HG03135 (cell line): ENCODE results near the gene DBP.
"Not testable (repeated sequence)": the region's sequence is repeated elsewhere in the genome, so short reads cannot be mapped to it uniquely, and the experiment has no call there.

Experiments
- ATAC-seq: cut with Tn5 transposase; IDR thresholded peaks from one replicate; pipeline ENCODE4 v1.9.1; 2021; ENCODE audit warnings: mild to moderate bottlenecking, moderate library complexity; ENCODE audit not compliant: unreplicated experiment

The DBP gene, protein sequence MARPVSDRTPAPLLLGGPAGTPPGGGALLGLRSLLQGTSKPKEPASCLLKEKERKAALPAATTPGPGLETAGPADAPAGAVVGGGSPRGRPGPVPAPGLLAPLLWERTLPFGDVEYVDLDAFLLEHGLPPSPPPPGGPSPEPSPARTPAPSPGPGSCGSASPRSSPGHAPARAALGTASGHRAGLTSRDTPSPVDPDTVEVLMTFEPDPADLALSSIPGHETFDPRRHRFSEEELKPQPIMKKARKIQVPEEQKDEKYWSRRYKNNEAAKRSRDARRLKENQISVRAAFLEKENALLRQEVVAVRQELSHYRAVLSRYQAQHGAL

DNA sequence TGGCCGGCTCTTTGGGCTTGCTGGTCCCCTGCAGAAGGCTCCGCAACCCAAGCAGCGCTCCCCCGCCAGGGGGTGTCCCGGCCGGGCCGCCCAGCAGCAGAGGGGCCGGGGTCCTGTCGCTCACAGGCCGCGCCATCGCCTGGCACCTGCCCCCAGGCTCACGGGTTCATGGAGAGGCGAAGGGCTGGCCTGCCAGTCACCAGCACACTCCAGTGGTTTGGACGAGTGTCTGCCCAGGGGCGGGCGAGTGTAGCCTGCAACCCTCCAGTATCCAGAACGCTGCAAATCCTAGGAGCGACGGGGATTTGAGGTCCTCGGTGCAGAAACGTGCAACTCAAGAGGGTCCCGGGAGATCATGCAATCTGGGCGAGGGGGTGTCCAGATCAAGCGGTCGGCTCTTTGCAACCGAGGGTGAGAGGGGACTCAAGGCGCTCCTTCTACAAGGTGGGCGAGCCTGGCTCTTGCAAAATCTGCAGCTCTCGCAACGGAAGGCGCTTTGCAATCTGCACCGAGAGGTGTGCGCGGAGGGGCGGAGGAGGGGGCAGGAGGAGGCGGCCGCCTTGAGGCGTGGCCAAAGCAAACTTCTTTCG is at the start of gene DBP:
DBP (minus strand) TSS at position 521 of the 590 bp plus-strand sequence; CDS start at position 136, 385 bp downstream.
- no peak for ATAC-seq

DNA sequence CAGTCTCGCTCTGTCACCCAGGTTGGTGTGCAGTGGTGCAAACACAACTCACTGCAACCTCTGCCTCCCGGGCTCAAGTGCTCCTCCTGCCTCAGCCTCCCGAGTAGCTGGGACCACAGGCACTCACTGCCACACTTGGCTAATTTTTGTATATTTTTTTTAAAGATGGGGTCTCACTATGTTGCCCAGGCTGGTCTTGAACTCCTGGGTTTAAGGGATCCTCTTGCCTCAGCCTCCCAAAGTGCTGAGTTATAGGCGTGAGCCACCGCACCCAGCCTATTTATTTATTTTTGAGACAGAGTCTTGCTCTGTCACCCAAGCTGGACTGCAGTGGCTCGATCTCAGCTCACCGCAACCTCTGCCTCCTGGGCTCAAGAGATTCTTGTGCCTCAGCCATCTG is 49.5 kb upstream of the DBP start:
- ATAC-seq, result not testable (repeated sequence)

DNA sequence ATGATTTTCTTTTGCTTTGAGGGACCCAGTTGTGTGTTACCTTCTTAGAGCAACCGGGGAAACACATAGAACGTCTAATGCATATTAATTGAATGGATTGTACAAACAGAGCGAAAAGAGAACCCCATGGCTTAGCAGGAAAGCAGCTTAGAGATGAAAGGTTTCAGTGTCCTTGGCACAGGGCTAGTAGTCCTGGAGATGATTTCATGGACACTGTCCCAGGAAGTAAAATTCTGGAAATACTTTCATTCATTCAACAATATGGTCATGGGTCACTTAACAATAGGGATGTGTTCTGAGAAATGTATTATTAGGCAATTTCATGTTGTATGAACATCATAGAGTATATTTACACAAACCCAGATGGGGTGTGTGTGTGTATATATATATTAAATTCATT is 48.9 kb upstream of the DBP start:
- no peak for ATAC-seq

DNA sequence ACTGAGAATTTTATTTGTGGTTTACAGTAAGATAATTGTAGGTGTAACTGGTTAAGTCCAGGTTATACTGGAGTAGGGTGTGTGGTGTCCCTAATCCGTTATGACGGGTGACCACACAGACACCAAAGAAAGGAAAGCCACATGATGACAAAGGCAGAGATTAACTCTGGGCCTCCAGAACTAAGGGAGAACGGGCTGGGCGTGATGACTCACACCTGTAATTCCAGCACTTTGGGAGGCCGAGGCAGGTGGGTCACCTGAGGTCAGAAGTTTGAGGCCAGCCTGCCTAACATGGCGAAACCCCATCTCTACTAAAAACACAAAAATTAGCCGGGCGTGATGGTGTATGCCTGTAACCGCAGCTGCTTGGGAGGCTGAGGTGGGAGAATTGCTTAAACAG is 48.4 kb upstream of the DBP start:
- ATAC-seq, result no peak

DNA sequence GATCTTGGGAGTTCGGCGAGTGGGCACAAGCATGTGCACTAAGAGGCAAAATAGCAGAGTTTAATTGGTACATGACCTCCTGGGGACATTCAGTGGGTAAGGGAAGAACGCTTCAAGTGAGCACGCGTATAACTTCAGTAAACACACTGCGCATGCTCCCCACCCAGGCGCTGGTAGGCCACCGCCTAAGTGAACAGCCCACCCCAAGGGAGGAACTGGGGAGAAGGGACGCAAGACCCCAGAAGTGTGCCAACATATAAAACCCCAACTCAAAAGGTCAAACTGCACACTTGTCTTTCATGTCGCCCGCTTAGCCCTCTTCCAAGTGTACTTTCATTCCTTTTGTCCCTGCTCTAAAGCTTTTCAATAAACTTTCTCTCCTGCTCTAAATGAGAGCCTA is 46.2 kb upstream of the DBP start:
- no peak for ATAC-seq

DNA sequence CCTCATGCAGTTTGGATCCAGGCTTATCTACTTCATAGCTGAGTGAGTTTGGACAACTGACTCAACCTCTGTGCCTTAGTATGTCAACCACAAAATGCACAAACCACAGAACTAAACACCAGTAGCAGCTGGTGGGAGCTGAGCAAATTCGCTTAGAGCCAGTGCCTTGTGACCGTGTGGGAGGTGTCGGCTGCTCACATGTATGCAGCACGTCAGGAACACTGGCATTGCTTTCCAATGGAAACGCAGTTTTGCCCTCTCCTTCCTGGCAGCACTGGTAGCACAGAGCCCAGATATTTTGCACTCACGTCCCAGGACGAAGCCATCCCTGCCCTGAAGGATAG is 43.9 kb upstream of the DBP start:
- ATAC-seq, result no peak

DNA sequence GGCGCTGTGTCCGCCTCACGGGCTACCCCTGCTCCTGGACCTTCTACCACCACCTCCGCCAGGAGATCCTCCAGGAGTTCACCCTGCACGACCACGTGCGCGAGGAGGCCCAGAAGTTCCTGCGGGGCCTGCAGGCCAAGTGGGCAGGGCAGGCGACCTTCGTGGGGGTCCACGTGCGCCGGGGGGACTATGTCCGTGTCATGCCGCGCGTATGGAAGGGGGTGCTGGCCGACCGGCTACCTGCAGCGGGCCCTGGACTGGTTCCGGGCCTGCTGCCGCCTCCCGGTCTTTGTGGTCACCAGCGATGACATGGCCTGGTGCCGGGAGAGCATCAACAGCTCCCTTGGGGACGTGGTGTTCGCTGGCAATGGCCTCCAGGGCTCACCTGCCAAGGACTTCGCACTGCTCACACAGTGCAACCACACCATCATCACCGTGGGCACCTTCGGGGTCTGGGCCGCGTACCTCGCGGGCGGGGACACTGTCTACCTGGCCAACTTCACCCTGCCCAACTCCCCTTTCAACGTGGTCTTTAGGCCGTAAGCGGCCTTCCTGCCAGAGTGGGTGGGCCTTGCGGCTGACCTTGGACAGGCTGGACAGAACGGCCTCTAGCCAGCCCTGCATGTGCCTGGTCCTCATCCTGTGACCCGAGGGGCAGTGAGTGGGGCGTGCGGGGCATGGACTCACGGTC is 43.4 kb upstream of the DBP start:
- ATAC-seq, result no peak

DNA sequence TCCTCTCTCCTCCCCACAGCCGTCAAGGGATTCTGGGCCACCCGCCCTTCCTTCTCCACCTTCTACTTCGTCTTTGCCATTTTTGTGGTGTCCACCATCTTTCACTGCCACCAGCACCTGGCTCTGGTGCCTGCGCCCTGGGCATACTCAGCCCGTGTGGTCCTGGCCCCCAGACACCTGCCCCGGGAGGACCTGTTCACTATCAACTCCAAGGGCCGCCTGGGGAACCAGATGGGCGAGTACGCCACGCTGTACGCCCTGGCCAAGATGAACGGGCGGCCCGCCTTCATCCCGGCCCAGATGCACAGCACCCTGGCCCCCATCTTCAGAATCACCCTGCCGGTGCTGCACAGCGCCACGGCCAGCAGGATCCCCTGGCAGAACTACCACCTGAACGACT is 42.8 kb upstream of the DBP start:
- not testable (repeated sequence) for ATAC-seq

DNA sequence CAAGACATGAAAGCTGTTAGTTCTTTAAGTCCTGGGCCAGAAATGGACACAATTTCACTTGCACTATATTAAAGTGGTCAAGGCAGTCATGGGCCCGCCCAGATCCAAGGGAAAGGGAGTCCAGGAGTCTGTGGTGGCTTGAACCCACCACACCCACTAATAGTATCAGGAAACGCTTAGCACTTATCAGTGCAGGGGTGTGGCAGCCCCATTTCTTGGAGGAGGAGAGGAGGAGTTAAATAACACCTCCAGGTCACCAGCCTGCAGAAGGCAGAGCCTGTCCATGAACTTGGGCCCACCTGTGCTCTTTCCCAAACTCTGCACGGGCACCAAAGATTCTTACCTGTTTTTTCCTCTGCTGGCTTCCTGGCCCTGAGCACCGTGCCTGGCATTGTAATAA is 41.0 kb upstream of the DBP start:
- no peak for ATAC-seq

DNA sequence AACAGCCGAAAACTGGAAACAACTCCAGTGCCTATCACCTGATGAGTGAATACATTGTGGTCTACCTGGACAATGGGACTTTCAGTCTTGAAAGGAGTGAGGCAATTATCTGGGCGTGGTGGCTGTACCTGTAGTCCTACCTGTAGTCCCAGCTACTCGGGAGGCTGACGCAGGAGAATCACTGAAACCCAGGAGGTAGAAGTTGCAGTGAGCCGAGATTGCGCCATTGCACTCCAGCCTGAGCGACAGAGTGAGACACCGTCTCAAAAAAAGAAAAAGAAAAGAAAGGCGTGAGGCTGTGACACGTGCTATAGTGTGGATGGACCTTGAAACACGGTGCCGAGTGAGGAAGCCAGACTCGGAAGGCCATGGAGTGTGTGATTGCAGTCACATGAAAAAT is 39.7 kb upstream of the DBP start:
- no peak for ATAC-seq

DNA sequence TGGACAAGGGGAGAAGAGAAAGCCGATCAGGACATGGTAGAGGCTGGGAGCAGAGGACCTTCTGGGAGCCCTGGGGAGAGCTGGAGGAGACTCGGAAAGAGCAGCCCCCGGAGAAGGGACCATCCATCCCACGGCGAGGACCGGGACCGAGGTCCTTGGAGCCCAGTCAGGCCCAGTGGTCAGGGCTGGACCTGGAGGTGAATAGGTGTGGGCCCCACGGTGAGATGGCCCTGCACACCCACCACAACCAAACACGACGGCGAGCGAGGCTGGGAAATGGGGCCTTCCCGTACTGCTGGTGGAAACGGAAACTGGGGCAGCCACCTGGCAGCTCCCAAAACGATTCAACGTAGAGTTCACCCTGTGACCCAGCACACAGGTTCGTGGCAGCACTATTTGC is 39.3 kb upstream of the DBP start:
- no peak for ATAC-seq

DNA sequence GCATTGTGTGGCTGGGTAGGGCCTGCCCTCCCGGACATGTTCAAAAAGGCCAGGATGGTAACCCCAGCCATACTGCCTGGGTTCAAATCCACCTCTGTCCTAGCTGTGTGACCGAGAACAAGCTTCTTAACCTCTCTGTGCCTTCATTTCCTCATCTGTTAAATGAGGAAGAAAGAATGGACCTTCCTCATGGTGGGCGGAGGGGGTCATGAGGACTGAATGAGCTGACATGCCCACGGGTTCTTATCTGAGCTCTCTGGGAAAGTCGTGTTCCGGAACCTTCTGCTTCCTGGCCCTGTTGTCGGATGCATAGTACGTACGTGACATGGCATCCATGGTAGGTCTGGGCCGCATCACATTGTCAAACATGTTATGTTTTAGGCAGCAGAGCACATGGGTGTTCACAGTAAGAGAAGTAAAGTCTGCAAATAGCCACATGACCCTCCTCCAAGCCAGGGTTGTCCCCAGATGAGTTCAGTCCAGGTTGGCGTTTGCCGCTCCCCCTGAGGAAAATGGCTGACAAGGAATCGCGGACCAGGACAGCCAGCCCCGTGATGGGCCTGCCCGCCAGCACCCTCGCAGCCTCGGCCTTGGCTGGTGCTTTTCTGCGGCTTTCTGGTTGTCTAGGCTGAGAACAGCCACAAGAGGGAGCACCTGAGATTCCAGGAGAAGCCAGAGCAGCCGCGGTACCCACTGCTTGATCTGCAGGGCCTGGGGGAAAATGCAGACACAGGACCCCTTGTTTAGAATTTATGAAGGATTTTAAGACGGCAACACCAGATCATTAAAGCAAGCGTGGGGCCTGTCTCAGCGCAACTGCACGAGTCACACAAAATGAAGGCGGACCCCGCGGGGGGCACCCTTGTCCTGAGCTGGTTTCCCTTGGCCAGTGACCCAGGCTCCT is 38.0 kb upstream of the DBP start:
- no peak for ATAC-seq

DNA sequence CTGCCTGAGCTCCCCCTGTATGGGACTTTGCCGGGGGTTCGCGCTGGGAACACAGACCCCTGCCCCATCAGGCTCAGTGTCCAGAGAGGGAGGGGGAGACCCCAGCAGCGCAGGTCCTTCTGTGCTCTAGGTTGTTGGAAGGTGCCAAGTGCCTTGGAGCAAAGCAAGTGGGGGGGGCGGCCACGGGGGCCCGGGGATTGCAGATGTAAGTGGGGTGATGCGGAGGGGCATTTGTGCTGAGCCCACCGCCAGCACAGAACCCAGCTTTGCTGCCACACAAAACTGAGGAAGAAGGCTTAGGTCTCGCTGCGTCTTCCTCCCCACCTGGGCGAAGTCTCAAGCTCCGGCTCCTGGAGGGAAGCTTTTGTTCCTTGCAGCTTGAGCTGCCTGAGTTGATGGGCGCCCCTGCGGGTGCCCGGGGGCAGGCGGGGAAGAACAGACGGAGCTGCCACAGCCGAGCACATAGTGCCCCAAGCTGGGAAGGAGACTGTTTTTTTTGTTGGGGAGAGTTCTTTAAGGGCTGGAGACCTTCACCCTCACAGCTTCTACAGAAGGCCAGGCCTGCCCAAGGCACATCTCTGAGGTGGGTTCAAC is 37.1 kb upstream of the DBP start:
- no peak for ATAC-seq

DNA sequence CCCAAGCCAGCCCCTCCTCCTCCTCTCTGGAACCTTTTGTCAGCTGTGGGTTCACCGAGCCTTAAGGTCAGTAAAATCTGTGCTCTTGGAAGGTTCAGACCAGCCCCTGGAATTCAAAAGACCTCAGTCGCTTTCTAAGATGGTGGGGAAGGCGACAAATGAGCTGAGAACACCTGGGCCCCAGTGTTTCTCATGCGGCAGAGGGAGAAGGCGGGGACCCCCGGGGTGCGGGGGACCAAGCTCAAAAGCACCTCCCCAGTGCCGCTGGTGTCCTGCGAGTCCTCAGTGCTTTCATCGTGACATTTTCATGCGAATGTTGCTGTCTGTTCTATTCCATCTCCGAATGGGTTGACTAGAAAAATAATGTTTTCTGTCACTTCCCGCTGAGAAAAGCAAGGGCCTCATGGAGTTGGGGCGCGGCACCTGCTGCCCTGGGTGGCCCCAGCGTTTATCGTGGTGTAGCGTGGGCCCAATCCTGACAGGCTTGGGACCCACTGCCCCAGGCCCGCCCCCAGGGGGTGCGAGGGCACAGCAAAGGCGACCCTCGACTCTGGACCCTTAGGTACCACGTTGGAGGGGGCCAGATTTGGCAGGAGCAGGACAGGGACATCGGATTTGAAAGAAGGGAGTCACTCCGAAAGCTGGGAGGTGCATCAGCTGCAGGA is 36.4 kb upstream of the DBP start:
- ATAC-seq, result no peak

DNA sequence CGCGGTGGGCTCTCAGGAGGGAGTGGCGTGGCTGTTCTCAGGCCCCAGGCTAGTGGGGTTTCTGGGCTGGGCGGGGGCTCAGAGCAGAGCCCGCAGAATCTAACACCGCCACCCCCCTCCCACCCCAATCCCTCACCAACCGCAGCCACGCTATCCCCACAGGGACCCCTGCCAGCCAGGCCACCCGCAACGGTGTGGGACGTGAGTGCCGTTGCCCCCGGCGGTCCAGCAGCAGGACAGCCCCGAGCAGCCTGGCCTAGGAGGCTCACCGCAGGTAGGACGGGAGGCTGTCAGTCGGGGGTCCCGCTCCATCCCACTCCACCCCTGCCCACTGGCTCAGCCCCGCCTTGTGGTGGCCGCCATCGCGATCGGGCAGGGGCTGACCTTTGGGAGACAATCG is 35.8 kb upstream of the DBP start, which contains the start of gene NTN5:
NTN5 (minus strand) TSS at position 24 of the 400 bp plus-strand sequence. CDS start 2,031 bp downstream, outside the sequence.
- ATAC-seq, result no peak

DNA sequence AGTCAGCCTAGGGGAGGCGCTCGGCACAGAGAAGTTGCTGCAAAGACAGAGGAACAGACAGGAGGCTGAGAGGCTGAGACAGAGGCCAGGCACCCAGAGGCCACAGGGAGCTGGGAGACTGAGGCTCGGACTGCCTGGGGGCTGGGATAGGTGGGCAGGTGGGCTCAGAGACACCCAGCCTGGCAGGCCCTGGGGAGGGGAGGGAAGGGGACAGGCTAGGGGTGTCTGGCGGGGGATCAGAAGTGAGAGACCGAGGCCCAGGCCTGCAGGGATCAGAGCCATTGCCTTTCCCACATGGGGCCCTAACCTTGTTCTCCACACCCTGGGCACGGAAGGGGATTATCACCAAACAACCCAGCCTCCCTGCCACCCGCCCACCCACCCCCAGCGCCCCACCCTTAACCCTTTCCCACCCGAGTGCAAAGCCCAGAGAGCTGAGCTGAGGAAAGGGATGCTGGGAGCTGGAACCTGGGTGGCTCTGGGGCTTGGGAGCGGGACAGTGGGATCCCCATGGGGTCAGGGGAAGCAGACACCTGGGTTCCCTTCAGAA is 34.3 kb upstream of the DBP start:
- no peak for ATAC-seq

DNA sequence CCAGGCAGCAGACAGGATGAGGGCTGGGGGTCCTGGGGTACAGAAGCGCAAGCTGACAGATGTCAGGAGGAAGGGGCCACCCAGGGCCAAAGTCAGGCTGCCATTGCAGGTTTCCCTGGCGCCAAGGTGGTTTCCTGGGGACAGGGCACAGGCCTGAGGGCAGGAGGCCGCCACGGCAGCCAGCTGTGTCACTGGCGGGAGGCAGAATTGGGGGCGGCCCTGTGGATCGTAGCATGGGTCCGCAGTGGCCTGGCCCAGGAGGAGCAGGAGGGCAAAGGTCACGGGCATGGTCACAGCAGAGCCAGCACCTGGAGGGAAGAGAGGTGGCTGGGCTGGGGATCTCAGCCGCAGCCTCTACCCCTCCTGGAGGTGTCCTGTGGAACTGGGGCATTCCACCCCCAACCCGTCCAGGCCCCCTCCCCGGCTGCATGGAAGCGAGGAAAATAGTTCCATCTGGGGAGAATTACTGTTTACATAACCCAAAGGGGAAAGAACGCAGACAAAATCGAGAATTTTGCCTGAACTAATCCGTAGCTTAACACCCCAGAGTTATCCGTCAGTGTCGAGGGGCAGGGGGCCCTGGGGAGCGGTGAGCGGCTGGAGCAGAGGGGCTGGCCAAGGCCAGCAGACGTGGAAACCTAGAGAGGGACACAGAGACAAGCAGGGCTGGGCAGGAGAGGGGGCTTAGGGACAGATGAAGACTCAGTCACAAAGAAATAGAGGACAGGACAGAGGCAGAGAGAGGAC is 33.7 kb upstream of the DBP start:
- ATAC-seq, result no peak

DNA sequence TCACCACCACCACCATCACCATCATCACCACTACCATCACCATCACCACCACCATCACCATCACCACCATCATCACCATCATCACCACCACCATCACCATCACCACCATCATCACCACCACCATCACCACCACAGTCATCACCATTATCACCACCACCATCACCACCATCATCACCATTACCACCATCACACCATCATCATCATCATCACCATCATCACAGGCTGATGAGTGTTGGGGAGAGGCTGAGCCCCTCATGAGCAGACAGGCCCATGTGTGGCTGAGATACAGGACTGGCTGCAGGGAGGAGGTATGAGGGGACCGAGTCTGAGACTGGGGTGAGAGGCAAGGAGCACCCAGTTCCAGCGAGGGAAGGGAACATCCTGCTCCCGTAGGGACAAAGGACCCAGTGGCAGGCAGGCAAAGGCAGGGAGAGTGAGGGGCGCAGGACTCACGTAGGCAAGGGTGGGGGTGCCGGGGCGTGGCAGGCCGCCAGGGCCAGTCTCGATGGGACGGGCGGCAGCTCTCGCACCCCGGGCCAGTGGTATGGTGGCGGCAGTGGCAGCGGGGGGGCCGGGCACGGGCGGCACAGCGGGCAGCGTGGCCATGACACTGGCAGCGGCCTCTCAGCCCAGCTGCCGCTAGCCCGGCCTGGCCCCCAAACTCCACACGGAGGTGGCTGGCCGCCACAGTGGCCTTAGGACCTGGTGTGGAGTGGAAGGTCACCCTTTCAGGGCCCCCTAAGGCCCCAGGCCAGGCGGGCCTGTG is 32.9 kb upstream of the DBP start:
- no peak for ATAC-seq

DNA sequence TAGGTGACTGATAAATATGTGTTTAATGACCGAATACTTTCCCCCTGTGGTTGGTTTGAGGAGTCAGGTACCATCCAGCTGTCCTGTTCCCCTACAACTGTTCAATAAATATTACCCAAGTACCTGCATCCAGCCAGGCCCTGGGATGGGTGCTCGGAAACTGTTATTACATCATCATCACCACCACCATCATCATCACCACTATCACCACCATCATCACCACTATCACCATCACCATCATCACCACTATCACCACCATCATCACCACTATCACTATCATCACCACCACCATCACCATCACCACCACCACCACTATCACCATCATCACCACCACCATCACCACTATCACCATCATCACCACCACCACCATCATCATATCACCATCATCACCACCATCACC is 31.6 kb upstream of the DBP start:
- no peak for ATAC-seq
